Measurements from ENCODE around the gene SNX11. TPM values are rescaled to one million over a fixed set of nuclear protein-coding genes. Genes with fewer than 3 reads are reported as not detected.

The SNX11 gene
- total and polyA plus RNA-seq, 2 of the 8 experiments (the other 6 are each of a cell fraction or from before 2014, with no cell fraction given) = 21.1 to 21.4 TPM

DNA sequence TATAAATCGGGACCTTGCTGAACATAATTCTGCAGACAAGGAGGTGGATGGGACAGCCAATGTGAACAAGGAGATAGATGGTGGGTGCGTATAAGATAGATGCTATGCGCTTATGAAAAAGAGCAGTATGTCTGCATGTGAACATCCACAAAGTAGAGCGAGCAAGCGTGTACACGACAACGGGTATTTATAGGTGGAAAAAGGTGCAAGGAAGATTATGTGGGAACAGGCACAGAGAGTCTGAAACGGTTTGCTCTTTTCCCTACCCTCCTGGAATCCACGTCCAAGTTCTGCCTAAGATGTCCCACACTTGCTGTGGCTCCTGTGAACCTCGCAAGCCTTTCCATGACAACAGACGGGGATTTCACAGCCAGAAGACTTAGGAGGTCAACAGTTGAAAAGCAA lies 43.0 kb downstream of the SNX11 start:
- Histone ChIP-seq H2BK120ac (replicated peaks; ENCODE audit: low read depth, low read length) (no peak overlapping the region), H4K8ac (ENCODE audit: extremely low read depth, insufficient read depth, low read length) (no peak overlapping the region), H3K9ac (replicated peaks in 1 of 4; ENCODE audit: extremely low read depth in 1 of 4, low read depth in 3 of 4, low read length in 3 of 4) (no peak overlapping the region), H3K36me3 (ENCODE audit: control insufficient read depth in 2 of 4, insufficient read depth in 4 of 4, low read length in 3 of 4) (no peaks in the 10 kb centered on the region), H3K27me3 (replicated peaks in 1 of 4; ENCODE audit: control insufficient read depth in 3 of 4, extremely low read depth in 1 of 4, insufficient read depth in 3 of 4, low read length in 3 of 4) (peaks cover 0 to 6% (median 0%) of the 10 kb centered on the region in 4 experiments; a peak in 2 of 7 replicates), H3K23me2 (ENCODE audit: low read depth, low read length) (no peaks in the 10 kb centered on the region), H3K23ac (ENCODE audit: insufficient read length) (no peak overlapping the region), H3K9me3 (ENCODE audit: insufficient read depth in 2 of 2, low read depth in 1 of 2, low read length in 1 of 2) (no peaks in the 10 kb centered on the region), H3K14ac (ENCODE audit: insufficient read length) (no peak overlapping the region), H2AFZ (ENCODE audit: low read length) (no peak overlapping the region), H2BK20ac (ENCODE audit: low read length) (no peak overlapping the region), H3K4me1 (replicated peaks in 1 of 4; ENCODE audit: control insufficient read depth in 3 of 4, insufficient read depth in 4 of 4, low read length in 3 of 4) (peaks cover 0 to 8% (median 6%) of the 10 kb centered on the region in 4 experiments; a peak in 2 of 7 replicates), H3K4me3 (ENCODE audit: extremely low read depth in 1 of 4, insufficient read depth in 2 of 4, low read depth in 3 of 4, low read length in 4 of 4) (no peak overlapping the region), H3K79me2 (ENCODE audit: control insufficient read depth in 1 of 2, insufficient read depth in 2 of 2, low read length in 2 of 2) (no peaks in the 10 kb centered on the region), H4K5ac (ENCODE audit: insufficient read length, low read depth, low read length) (no peak overlapping the region), H3K27ac (ENCODE audit: low read depth, low read length) (no peak overlapping the region), H2BK15ac (ENCODE audit: low read length) (no peak overlapping the region), H2BK12ac (ENCODE audit: low read depth, low read length) (no peak overlapping the region), H4K91ac (replicated peaks; ENCODE audit: insufficient read length, low read length) (no peak overlapping the region), H3K56ac (replicated peaks; ENCODE audit: insufficient read length, low read depth, low read length) (no peak overlapping the region), H4K20me1 (replicated peaks in 1 of 2; ENCODE audit: control insufficient read depth in 1 of 2, insufficient read depth in 2 of 2, low read length in 2 of 2) (peaks cover 0 to 2% of the 10 kb centered on the region in 2 experiments), H3K4ac (replicated peaks; ENCODE audit: insufficient read length, low read depth, low read length) (no peak overlapping the region), H3K79me1 (ENCODE audit: low read depth, low read length) (no peaks in the 10 kb centered on the region), H2AK5ac (ENCODE audit: low read depth, low read length) (no peak overlapping the region), H3K18ac (ENCODE audit: extremely low read depth, low read length) (no peak overlapping the region), H2BK5ac (ENCODE audit: low read depth, low read length) (no peak overlapping the region), H3K4me2 (ENCODE audit: insufficient read depth in 1 of 2, low read depth in 2 of 2, low read length in 2 of 2) (no peak overlapping the region)
- DNase-seq (ENCODE audit: low read depth in 1 of 2, low spot score in 2 of 2) = no peak
- CTCF ChIA-PET (ENCODE audit: partially characterized antibody) = interaction anchor here (0.9 to 1.4 kb wide), 4 partner anchors 20 to 185 kb away, joined by 3 to 5 read pairs (median 4); no protein-coding TSS in a partner anchor
- WGBS, 2 experiments (ENCODE audit: extremely low coverage in 1 of 2, insufficient coverage in 1 of 2, insufficient read length in 1 of 2, insufficient replicate concordance in 2 of 2, low coverage in 1 of 2, low lambda C conversion rate in 2 of 2, missing lambda C conversion rate in 1 of 2) = 81% methylated on average over 11 of the region's 11 CpGs; no CpG with 5 or more reads in 1 of the 2 experiments
- FAIRE-seq = no peak
- POLR2A ChIA-PET (ENCODE audit: partially characterized antibody) = interaction anchor here (0.7 to 0.8 kb wide), 2 partner anchors 50 to 91 kb away, joined by 3 read pairs; no protein-coding TSS in a partner anchor
- TF ChIP-seq CHD1 (IDR thresholded peaks at IDR 0.05; ENCODE audit: low read depth, low read length) (no peak), RXRA (IDR thresholded peaks at IDR 0.05; ENCODE audit: insufficient read depth, low read depth, low read length) (no peak), CBX8 (IDR thresholded peaks at IDR 0.05; ENCODE audit: borderline replicate concordance, low read depth, low read length) (no peak), RFX5 (IDR thresholded peaks at IDR 0.05; ENCODE audit: borderline replicate concordance, low read depth, low read length) (no peak), BACH1 (IDR thresholded peaks at IDR 0.05; ENCODE audit: low read length) (no peak), SUZ12 (IDR thresholded peaks at IDR 0.05; ENCODE audit: low read length) (no peak), SIX5 (IDR thresholded peaks at IDR 0.05; ENCODE audit: low read depth, low read length) (no peak), EGR1 (IDR thresholded peaks at IDR 0.05; ENCODE audit: borderline replicate concordance, low read depth, low read length) (no peak), POLR2AphosphoS5 (IDR thresholded peaks at IDR 0.05; ENCODE audit: low read depth, low read length) (no peak), TEAD4 (IDR thresholded peaks at IDR 0.05; ENCODE audit: low read depth, low read length) (no peak), YY1 (IDR thresholded peaks at IDR 0.05; ENCODE audit: low read depth, low read length) (no peak)
- TF ChIP-seq, protein P1, sequence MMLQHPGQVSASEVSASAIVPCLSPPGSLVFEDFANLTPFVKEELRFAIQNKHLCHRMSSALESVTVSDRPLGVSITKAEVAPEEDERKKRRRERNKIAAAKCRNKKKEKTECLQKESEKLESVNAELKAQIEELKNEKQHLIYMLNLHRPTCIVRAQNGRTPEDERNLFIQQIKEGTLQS (IDR thresholded peaks at IDR 0.05; ENCODE audit: insufficient read depth, low read depth, low read length) = no peak
- TF ChIP-seq, protein P2, sequence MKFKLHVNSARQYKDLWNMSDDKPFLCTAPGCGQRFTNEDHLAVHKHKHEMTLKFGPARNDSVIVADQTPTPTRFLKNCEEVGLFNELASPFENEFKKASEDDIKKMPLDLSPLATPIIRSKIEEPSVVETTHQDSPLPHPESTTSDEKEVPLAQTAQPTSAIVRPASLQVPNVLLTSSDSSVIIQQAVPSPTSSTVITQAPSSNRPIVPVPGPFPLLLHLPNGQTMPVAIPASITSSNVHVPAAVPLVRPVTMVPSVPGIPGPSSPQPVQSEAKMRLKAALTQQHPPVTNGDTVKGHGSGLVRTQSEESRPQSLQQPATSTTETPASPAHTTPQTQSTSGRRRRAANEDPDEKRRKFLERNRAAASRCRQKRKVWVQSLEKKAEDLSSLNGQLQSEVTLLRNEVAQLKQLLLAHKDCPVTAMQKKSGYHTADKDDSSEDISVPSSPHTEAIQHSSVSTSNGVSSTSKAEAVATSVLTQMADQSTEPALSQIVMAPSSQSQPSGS (IDR thresholded peaks at IDR 0.05; ENCODE audit: low read length) = no peak
